ENCODE measurements around the gene AGRN. TPM values are rescaled to one million over a fixed set of nuclear protein-coding genes. Genes with fewer than 3 reads are reported as not detected.
"Not testable (repeated sequence)": the region's sequence is repeated elsewhere in the genome, so short reads cannot be mapped to it uniquely, and the experiment has no call there.

Gene AGRN
- total and polyA plus RNA-seq, 2 of the 4 experiments (the other 2 are of a cell fraction) = 8.1 to 115 TPM

DNA sequence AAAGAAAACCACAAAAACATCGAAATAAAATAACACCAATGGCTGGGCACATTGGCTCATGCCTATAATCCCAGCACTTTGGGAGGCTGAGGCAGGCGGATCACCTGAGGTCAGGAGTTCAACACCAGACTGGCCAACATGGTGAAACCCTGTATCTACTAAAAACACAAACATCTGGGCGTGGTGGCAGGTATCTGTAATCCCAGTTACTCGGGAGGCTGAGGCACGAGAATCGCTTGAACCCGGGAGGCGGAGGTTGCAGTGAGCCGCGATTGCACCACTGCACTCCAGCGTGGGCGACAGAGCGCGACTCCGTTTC lies 37.8 kb downstream of the AGRN start:
- H3K4me3 ChIP-seq (ENCODE audit: insufficient read depth, low read depth, low read length); H2BK15ac ChIP-seq (ENCODE audit: low read depth, low read length); H3K79me1 ChIP-seq (ENCODE audit: low read depth in 1 of 2, low read length in 2 of 2); H3K4me1 ChIP-seq (ENCODE audit: control insufficient read depth, insufficient read depth, low read length); H3K27me3 ChIP-seq (ENCODE audit: control insufficient read depth, insufficient read depth, low read length); POLR2A ChIA-PET (ENCODE audit: unreplicated experiment); H3K18ac ChIP-seq (ENCODE audit: low read depth, low read length); H3K4ac ChIP-seq (ENCODE audit: low read depth, low read length); H3K56ac ChIP-seq (ENCODE audit: extremely low read depth, insufficient read depth, low read length); H3K9me3 ChIP-seq (ENCODE audit: control insufficient read depth, insufficient read depth, low read length); H3K23ac ChIP-seq (ENCODE audit: low read depth, low read length); H4K5ac ChIP-seq (ENCODE audit: low read depth, low read length); in situ Hi-C loops (cut with MboI; ENCODE audit: low sequenced_read_pairs); BruUV-seq (replicated peaks); H2AK9ac ChIP-seq (replicated peaks; ENCODE audit: low read depth, low read length, poor library complexity); H3K9me1 ChIP-seq (ENCODE audit: insufficient read depth, low read length); dilution Hi-C loops (cut with HindIII; ENCODE audit: low sequenced_read_pairs, unreplicated experiment); H3K14ac ChIP-seq (replicated peaks; ENCODE audit: low read depth, low read length); H2BK120ac ChIP-seq (ENCODE audit: low read depth, low read length); H3K9ac ChIP-seq (ENCODE audit: low read depth, low read length); H3K27ac ChIP-seq (ENCODE audit: insufficient read depth, low read length); H3K4me2 ChIP-seq (ENCODE audit: low read depth, low read length); H4K91ac ChIP-seq (ENCODE audit: insufficient read depth, low read depth, low read length); H4K8ac ChIP-seq (ENCODE audit: low read depth in 2 of 2, low read length in 2 of 2); H4K20me1 ChIP-seq (ENCODE audit: insufficient read depth, low read length); H2BK5ac ChIP-seq (ENCODE audit: low read depth, low read length, poor library complexity, severe bottlenecking); DNase-seq; H2AK5ac ChIP-seq (ENCODE audit: low read depth, low read length); H2BK20ac ChIP-seq (ENCODE audit: low read depth, low read length); ATAC-seq (ENCODE audit: low read depth); CTCF ChIA-PET; H2AFZ ChIP-seq (replicated peaks; ENCODE audit: low read length, poor library complexity): not testable (repeated sequence)
- 87% methylated on average over 6 of the region's 15 CpGs; no CpG with 5 or more reads in 1 of the 2 experiments for WGBS, 2 experiments (ENCODE audit: extremely low coverage in 2 of 2, insufficient read length in 1 of 2)
- intact Hi-C loops (cut with micrococcal nuclease) = loop anchor here (5.0 kb wide), 1 partner anchor 55 kb away; the partner anchor contains the start of gene HES4
- peaks cover 27% of the 10 kb centered on the region for H3K36me3 ChIP-seq (ENCODE audit: control insufficient read depth, insufficient read depth, low read length)

All from IMR-90 (cell line).